Left cardiac atrium (tissue), 4 donors: Measurements from ENCODE around the gene KIAA0319L. TPM values are rescaled to one million over a fixed set of nuclear protein-coding genes. Genes with fewer than 3 reads are reported as not detected.

ENCODE experiments used
- ATAC-seq, 2 donors: fragments of 200-7000 bp; cut with Tn5 transposase; one replicate each; pipeline ENCODE4 v1.9.1; 2020; ENCODE audit warnings: mild to moderate bottlenecking in 2 of 2, moderate library complexity in 2 of 2
- DNase-seq: peaks from one replicate; pipeline ENCODE4 v3.0.0-alpha.2; 2020
- intact Hi-C, 2 donors: fragments of 100-400 bp; cut with DNase I; formaldehyde crosslinking; loops; one replicate each; pipeline versions ENCODE4 v1.14.1 to v1.15.1; 2022 to 2023
- total RNA-seq, 2 donors: library from RNA; stranded (reverse); fragmentation: NEBNext Ultra II Directional; extraction: Animal tissue kit (Norgen Biotek cat#: 25700); gene quantifications; one replicate each; pipeline ENCODE4 v1.2.1, GENCODE V29; 2021
- donor health status: DM: no; HTN: yes; CAD: no.
- donor health status: DM: no; HTN: yes; CAD: no; lungs with severe emphysema.
- donor health status: DM: yes; HTN: yes; CAD: no.
- donor health status: Dilated cardiomyopathy.

The KIAA0319L gene
- total RNA-seq, 2 donors from 2014 or later: 50.2 to 56.6 TPM

DNA sequence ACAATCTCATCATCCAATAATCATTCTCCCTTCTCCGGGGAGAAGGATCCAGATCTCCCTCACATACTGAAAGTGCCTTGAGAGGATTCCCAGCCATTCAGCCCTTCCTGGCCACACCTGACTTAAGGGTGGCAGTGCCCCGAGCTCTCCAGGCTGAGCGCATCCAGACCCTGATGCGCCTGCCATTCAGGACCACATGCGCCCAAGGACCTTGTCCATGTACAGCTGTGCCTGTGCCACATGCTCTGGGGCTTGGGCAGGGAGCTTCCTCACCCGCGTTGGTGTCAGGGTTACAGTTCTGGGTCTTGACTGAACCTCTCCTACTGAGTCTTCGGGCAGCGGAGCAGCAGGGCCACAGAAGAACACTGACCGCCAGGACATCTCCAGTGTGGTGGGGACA lies 121.1 kb downstream of the KIAA0319L start:
- no peak for ATAC-seq
- intact Hi-C loops: no loop called here
- DNase-seq: no peak

GRCh38 chr1:35434703-35435102 lies 122.5 kb downstream of the KIAA0319L start:
- ATAC-seq: no peak
- no peak for DNase-seq
- intact Hi-C loops: no loop called here

DNA sequence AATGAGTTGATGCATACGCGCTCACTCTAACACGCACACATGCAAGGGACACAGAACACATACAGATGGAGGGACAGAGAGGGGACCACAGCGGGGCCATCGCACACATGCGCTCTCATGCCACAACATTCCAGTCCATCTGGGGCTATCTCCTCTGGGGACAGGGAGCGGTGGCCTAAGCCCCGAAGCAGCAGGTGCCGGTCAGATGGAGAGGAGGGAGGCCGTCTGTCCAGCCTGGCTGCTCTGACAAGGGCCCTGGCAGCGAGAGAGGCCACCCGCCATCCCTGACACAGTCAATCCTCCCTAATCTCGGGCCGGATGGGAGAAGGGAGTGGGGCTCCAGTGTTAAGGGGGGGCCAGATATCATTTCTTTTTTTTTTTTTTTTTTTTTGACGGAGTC lies 123.5 kb downstream of the KIAA0319L start:
- ATAC-seq (no peak), DNase-seq (no peak)
- intact Hi-C loops: no loop called here

DNA sequence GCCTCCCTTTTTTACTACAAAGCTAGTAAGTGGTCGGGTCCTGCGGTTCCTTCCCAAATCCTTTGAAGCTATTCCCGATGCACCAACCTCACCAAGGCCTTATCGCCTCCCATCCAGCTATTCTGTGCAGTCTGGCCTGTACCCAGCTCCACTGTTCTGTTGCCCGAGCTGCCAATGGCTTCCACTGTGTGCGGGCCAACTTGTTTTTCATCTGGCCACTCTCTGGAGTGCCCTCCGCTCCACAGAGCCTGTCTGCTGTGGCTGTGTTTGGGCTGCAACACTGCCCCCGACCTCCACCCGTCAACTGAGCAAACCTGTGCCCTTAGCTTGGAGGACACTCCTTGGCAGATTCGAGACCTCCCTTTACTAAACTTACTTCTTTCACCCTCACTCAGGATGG lies 125.0 kb downstream of the KIAA0319L start:
- no peak for ATAC-seq
- intact Hi-C loops: no loop called here
- no peak for DNase-seq

DNA sequence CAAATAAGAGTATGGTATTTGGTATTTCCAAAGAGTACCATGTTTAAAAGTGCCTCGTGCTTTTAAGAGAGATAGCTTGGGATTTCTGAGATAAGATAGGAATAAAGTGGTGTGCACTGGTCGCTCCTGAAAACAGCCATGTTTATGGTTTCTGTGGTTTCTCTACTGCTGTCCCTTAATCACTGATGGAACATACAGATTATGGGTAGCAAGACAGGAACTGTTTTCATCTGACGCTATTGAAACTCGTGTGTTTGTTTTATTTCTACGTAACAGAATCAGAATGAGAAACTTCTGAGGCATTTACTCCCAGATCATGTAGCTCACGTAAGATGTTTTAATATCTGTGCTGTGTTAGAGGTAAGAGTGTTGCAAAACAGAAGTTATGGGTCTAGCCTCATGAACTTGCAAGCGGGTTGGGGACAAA lies 126.0 kb downstream of the KIAA0319L start:
- no peak for DNase-seq
- intact Hi-C loops: no loop called here
- no peak for ATAC-seq

DNA sequence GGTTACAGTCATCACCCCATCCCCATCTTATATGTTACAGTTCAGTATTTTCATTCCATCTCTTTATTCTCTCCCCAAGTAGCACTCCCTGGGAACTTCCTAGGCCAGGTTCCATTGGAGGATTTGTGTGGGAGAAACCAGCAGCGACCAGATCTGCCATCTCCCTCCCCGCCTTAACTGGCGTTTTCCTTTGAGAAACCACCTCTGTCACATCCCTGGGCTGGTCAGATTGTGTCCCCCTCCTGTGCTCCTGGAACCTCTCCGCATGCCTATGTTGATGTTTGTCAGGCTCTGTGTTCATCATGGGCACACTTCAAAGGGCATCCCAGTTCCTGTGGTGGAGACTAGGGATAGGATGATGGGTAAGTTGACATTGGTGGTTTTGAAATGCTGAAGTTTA lies 126.4 kb downstream of the KIAA0319L start:
- no peak for ATAC-seq
- no peak for DNase-seq
- intact Hi-C loops: no loop called here

GRCh38 chr1:35428360-35428759 lies 128.8 kb downstream of the KIAA0319L start:
- intact Hi-C loops: no loop called here
- ATAC-seq (no peak), DNase-seq (no peak)

GRCh38 chr1:35426097-35426586 lies 131.1 kb downstream of the KIAA0319L start:
- ATAC-seq: no peak
- no peak for DNase-seq
- intact Hi-C loops: no loop called here

DNA sequence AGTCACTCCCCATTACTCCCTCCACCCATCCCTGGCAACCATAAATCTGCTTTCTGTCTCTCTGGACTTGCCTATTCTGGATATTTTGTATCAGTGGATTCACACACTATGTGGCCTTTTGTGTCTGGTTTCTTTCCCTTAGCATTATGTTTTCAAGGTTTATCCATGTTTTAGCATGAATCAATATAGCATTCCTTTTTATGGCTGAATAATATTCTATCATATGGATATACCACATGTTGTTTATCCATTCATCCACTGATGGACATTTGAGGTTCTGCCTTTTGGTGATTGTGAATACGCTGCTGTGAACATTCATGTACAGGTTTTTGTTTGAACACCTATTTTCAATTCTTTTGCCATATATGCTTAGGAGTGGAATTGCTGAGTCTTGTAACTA lies 148.3 kb downstream of the KIAA0319L start:
- ATAC-seq (no peak), DNase-seq (no peak)
- intact Hi-C loops: no loop called here

DNA sequence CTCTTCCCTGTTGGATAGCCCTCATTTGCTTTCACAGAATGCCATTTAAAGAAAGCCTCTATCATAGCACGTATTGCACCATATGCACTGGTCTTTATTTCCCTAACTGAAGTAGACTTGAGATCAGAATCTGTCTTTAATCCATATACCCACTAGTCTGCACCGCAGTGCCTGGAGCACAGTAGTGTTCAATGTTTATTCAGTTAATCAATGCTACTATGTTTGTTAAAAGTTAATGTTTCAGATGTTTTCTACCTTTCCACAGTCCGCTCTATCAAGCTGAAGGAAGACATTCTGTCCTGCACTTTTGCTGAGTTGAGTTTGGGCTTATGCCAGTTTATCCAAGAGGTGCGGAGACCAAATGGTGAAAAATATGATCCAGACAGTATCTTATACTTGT lies 149.5 kb downstream of the KIAA0319L start:
- ATAC-seq: no peak
- intact Hi-C loops: no loop called here

GRCh38 chr1:35406103-35406502 lies 151.1 kb downstream of the KIAA0319L start:
- no peak for ATAC-seq
- DNase-seq: no peak
- intact Hi-C loops: no loop called here

More for the DNA sequence above, 149.5 kb downstream of the KIAA0319L start:
- no peak for DNase-seq

DNA sequence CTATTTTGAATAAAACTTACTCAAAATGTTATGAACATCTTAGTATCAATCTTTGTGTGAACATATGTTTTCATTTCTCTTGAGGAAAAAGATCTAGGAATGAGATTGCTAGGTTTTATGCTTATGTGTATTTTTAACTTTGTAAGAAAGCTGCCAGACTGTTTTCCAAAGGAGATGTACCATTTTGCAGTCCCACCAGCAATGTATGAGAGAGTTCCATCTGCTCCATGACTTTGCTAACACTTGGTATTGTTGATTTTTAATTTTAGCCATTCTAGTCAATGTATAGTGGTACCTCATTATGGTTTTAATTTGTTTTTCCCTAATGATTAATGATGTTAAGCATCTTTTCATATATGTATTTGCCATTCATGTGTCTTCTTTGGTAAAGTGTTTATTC lies 156.2 kb downstream of the KIAA0319L start:
- DNase-seq (no peak), ATAC-seq (no peak)
- intact Hi-C loops: no loop called here

- DNase-seq (no peak), ATAC-seq (no peak)
- intact Hi-C loops: no loop called here
Observed at GRCh38 chr1:35398739-35399138, 158.5 kb downstream of the KIAA0319L start.

- ATAC-seq (no peak), DNase-seq (no peak)
- intact Hi-C loops: no loop called here
Observed at GRCh38 chr1:35394386-35394785, 162.8 kb downstream of the KIAA0319L start.

- intact Hi-C loops: no loop called here
- DNase-seq (no peak), ATAC-seq (no peak)
Observed at GRCh38 chr1:35390600-35391494, 166.4 kb downstream of the KIAA0319L start.

DNA sequence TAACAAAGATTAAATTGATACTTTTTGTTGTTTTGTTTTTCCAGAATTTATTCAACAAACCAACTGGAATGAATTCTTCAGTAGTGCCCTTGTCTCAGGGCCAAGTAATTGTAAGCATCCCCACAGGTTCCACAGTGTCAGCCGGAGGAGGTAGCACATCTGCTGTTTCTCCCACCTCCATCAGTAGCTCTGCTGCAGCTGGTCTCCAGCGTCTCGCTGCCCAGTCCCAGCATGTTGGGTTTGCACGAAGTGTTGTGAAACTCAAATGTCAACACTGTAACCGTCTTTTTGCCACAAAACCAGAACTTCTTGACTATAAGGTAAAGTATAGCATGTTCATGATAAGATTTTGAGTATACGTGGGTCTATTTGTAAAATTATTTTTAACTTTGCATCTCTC lies 170.2 kb downstream of the KIAA0319L start:
- no peak for DNase-seq
- ATAC-seq: no peak
- intact Hi-C loops: no loop called here

DNA sequence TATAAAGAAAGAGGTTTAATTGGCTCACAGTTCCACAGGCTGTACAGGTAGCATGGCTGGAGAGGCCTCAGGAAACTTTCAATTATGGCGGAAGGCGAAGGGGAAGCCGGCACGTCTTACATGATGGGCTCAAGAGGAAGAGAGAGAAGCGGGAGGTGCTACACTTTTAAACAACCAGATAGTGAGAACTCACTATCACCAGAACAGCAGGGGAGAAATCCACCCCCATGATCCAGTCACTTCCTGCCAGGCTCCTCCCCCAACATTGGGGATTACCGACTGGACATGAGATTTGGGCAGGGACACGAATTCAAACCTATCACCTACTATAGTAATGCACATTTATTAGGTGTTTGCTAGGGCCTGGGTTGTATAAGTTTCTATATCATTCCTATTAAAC lies 170.9 kb downstream of the KIAA0319L start:
- intact Hi-C loops: no loop called here
- no peak for ATAC-seq

More for the DNA sequence above, 170.9 kb downstream of the KIAA0319L start:
- no peak for DNase-seq
